LNCAP (cell line): ENCODE results near the gene OXLD1.

Source experiments
- CTCF ChIP-seq: fragments of 450-650 bp; IDR thresholded peaks from 2 replicates; pipeline ENCODE4 v1.5.1; 2017; ENCODE audit warnings: mild to moderate bottlenecking

Gene OXLD1

GRCh38 chr17:81651692-81652091 lies 14.7 kb downstream of the OXLD1 start:
- TF ChIP-seq CTCF = no peak

GRCh38 chr17:81650951-81651350 lies 15.5 kb downstream of the OXLD1 start:
- no peak for TF ChIP-seq CTCF

- no peak for TF ChIP-seq CTCF
These were observed 17.7 kb downstream of the OXLD1 start for GRCh38 chr17:81648707-81649085.

- no peak for TF ChIP-seq CTCF
These were observed 18.2 kb downstream of the OXLD1 start for GRCh38 chr17:81648013-81648706.

GRCh38 chr17:81647640-81648012 lies 18.8 kb downstream of the OXLD1 start:
- TF ChIP-seq CTCF = no peak

GRCh38 chr17:81646869-81647600 lies 19.4 kb downstream of the OXLD1 start:
- TF ChIP-seq CTCF = no peak

GRCh38 chr17:81644976-81645952 lies 21.1 kb downstream of the OXLD1 start:
- TF ChIP-seq CTCF = no peak
